Endothelial cell of umbilical vein (primary cell): ENCODE results near the gene SPOCD1. TPM values are rescaled to one million over a fixed set of nuclear protein-coding genes. Genes with fewer than 3 reads are reported as not detected.

Experiments used
- BruUV-seq: library from RNA; stranded (reverse); fragments of 400-500 nt; replicated peaks from 2 replicates; lab custom pipeline; 2021; lab: Mats Ljungman, UMichigan
- CTCF ChIA-PET: fragments of 300-600, 350-600 bp; sonication (Branson Sonifier 250); formaldehyde crosslinking; loops from one replicate; lab custom pipeline; 2021; ENCODE audit warnings: antibody characterized with exemption, inconsistent platforms; lab: Charles Lee
- POLR2A ChIA-PET: fragments of 300-600, 350-600 bp; sonication (Branson Sonifier 250); formaldehyde crosslinking; loops from one replicate; lab custom pipeline; 2021; ENCODE audit warnings: antibody characterized with exemption, inconsistent platforms; lab: Charles Lee
- DNase-seq: peaks from one replicate; pipeline ENCODE4 v3.0.0-alpha.2; 2011; ENCODE audit warnings: low read depth, low spot score
- FAIRE-seq: peaks from 2 replicates; lab custom pipeline; 2011; peaks lifted over from hg19 to GRCh38; lab: Jason Lieb, UNC
- H2AFZ ChIP-seq: 2 replicates; pipeline ENCODE4 v1.6.0; 2012; ENCODE audit warnings: low read depth, low read length, control low read depth, inconsistent platforms
- H3K27ac ChIP-seq: 2 replicates; pipeline ENCODE4 v1.5.1; 2011; ENCODE audit warnings: low read depth, mild to moderate bottlenecking, control low read depth, low read length, moderate library complexity; ENCODE audit not compliant: insufficient read depth
- H3K27me3 ChIP-seq, 2 experiments: 2 replicates each; pipeline versions ENCODE4 v1.6.0 to v1.6.1; 2011; ENCODE audit warnings: low read length in 2 of 2, mixed read lengths in 1 of 2; ENCODE audit not compliant: control insufficient read depth in 2 of 2, insufficient read depth in 2 of 2
- H3K36me3 ChIP-seq, 2 experiments: 2 replicates in 1 of 2; 3 replicates in 1 of 2; pipeline ENCODE4 v1.5.1; 2011; ENCODE audit warnings: low read length in 2 of 2, mild to moderate bottlenecking in 1 of 2, moderate library complexity in 1 of 2; ENCODE audit not compliant: control insufficient read depth in 2 of 2, insufficient read depth in 2 of 2; ENCODE audit errors: extremely low read depth in 1 of 2
- H3K4me1 ChIP-seq: 3 replicates; pipeline ENCODE4 v1.5.1; 2011; ENCODE audit warnings: mild to moderate bottlenecking, low read length; ENCODE audit not compliant: control insufficient read depth, insufficient read depth; ENCODE audit errors: extremely low read depth
- H3K4me2 ChIP-seq: 2 replicates; pipeline ENCODE4 v1.6.1; 2011; ENCODE audit warnings: low read length, control low read depth, mixed read lengths; ENCODE audit not compliant: insufficient read depth
- H3K4me3 ChIP-seq, 3 experiments: fragments of 200-600 bp in 1 of 3; sonication (generic), shearing (Covaris generic) in 1 of 3; replicated peaks in 1 of 3; 2 replicates each; pipeline ENCODE4 v1.5.1; 2011 to 2016; ENCODE audit warnings: control low read depth in 3 of 3, low read length in 3 of 3, mild to moderate bottlenecking in 2 of 3, inconsistent platforms in 1 of 3, low read depth in 1 of 3, moderate library complexity in 1 of 3; ENCODE audit not compliant: insufficient read depth in 1 of 3
- H3K79me2 ChIP-seq: 2 replicates; pipeline ENCODE4 v1.6.0; 2012; ENCODE audit warnings: low read length, inconsistent platforms; ENCODE audit not compliant: control insufficient read depth, insufficient read depth
- H3K9ac ChIP-seq: replicated peaks from 2 replicates; pipeline ENCODE3; 2011; ENCODE audit warnings: low read length, control low read depth; ENCODE audit not compliant: insufficient read depth; ENCODE audit errors: extremely low read depth
- H3K9me1 ChIP-seq: replicated peaks from 3 replicates; pipeline ENCODE4 v1.6.0; 2011; ENCODE audit warnings: mild to moderate bottlenecking, low read length; ENCODE audit not compliant: control insufficient read depth, insufficient read depth; ENCODE audit errors: extremely low read depth
- H3K9me3 ChIP-seq: replicated peaks from 2 replicates; pipeline ENCODE4 v1.5.1; 2012; ENCODE audit warnings: low read length, inconsistent platforms; ENCODE audit not compliant: control insufficient read depth, insufficient read depth
- H4K20me1 ChIP-seq: replicated peaks from 2 replicates; pipeline ENCODE3; 2011; ENCODE audit warnings: mild to moderate bottlenecking, low read length; ENCODE audit not compliant: control insufficient read depth, insufficient read depth; ENCODE audit errors: extremely low read depth
- EZH2 ChIP-seq: IDR thresholded peaks from 2 replicates; pipeline ENCODE4 v1.6.1; 2012; ENCODE audit warnings: borderline replicate concordance, low read depth, mild to moderate bottlenecking, moderate library complexity, low read length, inconsistent platforms; ENCODE audit not compliant: severe bottlenecking
- FOS ChIP-seq: IDR thresholded peaks from 2 replicates; pipeline ENCODE4 v1.6.1; 2011; ENCODE audit warnings: mild to moderate bottlenecking, low read length, moderate library complexity, borderline replicate concordance; ENCODE audit not compliant: insufficient read depth
- GATA2 ChIP-seq: IDR thresholded peaks from 2 replicates; pipeline ENCODE4 v1.7.0; 2011; ENCODE audit warnings: low read depth, mild to moderate bottlenecking, moderate library complexity, mixed read lengths, low read length; ENCODE audit not compliant: insufficient read length, insufficient read depth
- JUN ChIP-seq: IDR thresholded peaks from 2 replicates; pipeline ENCODE4 v1.6.1; 2011; ENCODE audit warnings: borderline replicate concordance, low read depth; ENCODE audit not compliant: insufficient read length, insufficient read depth
- MYC ChIP-seq: IDR thresholded peaks from one replicate; pipeline ENCODE4 v1.6.1; 2011; ENCODE audit warnings: mild to moderate bottlenecking, low read depth, low read length
- POLR2A ChIP-seq: IDR thresholded peaks from 2 replicates; pipeline ENCODE4 v1.6.1; 2012; ENCODE audit warnings: low read depth, mild to moderate bottlenecking, control low read depth, low read length
- POLR2AphosphoS5 ChIP-seq: IDR thresholded peaks from 2 replicates; pipeline ENCODE4 v1.6.1; 2012; ENCODE audit warnings: low read depth, mild to moderate bottlenecking, control low read depth, low read length, moderate library complexity; ENCODE audit not compliant: insufficient read depth
- dilution Hi-C: fragments of 300-500 bp; cut with MboI; formaldehyde crosslinking; loops from one replicate; pipeline ENCODE4 v1.15.0; 2019; ENCODE audit warnings: low sequenced_read_pairs; ENCODE audit not compliant: extremely low pct_ligation_motif_present
- intact Hi-C: fragments of 100-400 bp; cut with micrococcal nuclease; formaldehyde crosslinking; loops from one replicate; pipeline ENCODE4 v1.10.0; 2022
- polyA plus RNA-seq, 4 experiments: library from polyadenylated mRNA; depleted of rRNA in 3 of 4; stranded (reverse) in 3 of 4; unstranded in 1 of 4; fragments of >200 nt; gene quantifications; 2 replicates each; pipeline versions ENCODE4 v1.2.1 to v1.2.3, GENCODE V29; 2011 to 2012; ENCODE audit warnings: missing spikeins in 1 of 4
- total RNA-seq: library from RNA; stranded (reverse); gene quantifications from 2 replicates; pipeline ENCODE4 v1.2.3, GENCODE V29; 2021
- TF ChIP-seq, protein P1 (sequence below): IDR thresholded peaks from 2 replicates; pipeline ENCODE4 v1.6.1; 2011; ENCODE audit not compliant: insufficient read depth, insufficient read length
- TF ChIP-seq, protein P2 (sequence below), 2 donors: IDR thresholded peaks; 1 replicate in 1 of 2; 2 replicates in 1 of 2; pipeline ENCODE4 v1.5.1; 2011; ENCODE audit warnings: low read length in 2 of 2, mild to moderate bottlenecking in 2 of 2, moderate library complexity in 2 of 2, control low read depth in 1 of 2, inconsistent platforms in 1 of 2, low read depth in 1 of 2; ENCODE audit not compliant: insufficient read depth in 1 of 2; ENCODE audit errors: extremely low read depth in 1 of 2

SPOCD1 gene
- total and polyA plus RNA-seq, 2 donors (not counting 3 experiments of a cell fraction or from before 2014, with no cell fraction given): 0.27 to 33.0 TPM

DNA sequence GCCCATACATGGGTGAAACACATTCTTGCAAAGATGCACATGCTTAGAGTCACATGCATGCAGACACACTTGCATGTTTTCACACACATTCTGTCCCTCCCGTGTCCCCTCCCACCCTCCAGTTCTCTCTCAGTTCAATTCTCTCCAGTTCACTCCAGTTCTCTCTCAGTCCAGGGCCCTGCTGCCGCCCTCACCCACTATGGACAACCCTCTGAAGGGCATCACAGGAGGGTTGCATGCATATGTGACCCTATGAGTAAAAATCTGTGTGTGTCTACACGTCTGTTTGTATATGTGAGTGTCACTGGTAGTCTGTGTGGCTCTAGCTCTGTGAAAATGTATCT is 29.9 kb downstream of the SPOCD1 start:
- H3K9me1 ChIP-seq: no peaks in the 10 kb centered on the region
- FAIRE-seq (no peak), DNase-seq (no peak)
- H3K36me3 ChIP-seq: no peaks in the 10 kb centered on the region
- no peak overlapping the region for H3K27ac ChIP-seq
- no peak for TF ChIP-seq POLR2A
- TF ChIP-seq MYC: no peak
- TF ChIP-seq EZH2: no peak
- TF ChIP-seq GATA2: no peak
- no peak for TF ChIP-seq POLR2AphosphoS5
- no peak for TF ChIP-seq FOS
- TF ChIP-seq, protein P1, sequence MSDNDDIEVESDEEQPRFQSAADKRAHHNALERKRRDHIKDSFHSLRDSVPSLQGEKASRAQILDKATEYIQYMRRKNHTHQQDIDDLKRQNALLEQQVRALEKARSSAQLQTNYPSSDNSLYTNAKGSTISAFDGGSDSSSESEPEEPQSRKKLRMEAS: no peak
- no peak for TF ChIP-seq JUN
- TF ChIP-seq, protein P2, sequence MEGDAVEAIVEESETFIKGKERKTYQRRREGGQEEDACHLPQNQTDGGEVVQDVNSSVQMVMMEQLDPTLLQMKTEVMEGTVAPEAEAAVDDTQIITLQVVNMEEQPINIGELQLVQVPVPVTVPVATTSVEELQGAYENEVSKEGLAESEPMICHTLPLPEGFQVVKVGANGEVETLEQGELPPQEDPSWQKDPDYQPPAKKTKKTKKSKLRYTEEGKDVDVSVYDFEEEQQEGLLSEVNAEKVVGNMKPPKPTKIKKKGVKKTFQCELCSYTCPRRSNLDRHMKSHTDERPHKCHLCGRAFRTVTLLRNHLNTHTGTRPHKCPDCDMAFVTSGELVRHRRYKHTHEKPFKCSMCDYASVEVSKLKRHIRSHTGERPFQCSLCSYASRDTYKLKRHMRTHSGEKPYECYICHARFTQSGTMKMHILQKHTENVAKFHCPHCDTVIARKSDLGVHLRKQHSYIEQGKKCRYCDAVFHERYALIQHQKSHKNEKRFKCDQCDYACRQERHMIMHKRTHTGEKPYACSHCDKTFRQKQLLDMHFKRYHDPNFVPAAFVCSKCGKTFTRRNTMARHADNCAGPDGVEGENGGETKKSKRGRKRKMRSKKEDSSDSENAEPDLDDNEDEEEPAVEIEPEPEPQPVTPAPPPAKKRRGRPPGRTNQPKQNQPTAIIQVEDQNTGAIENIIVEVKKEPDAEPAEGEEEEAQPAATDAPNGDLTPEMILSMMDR (IDR thresholded peaks at IDR 0.05; ENCODE audit: extremely low read depth in 1 of 2, insufficient read depth in 1 of 2, low read depth in 1 of 2, low read length in 2 of 2): no peak
- intact Hi-C loops: loop anchor here (10.0 kb wide), 1 partner anchor 391 kb away; no protein-coding TSS in a partner anchor
- H3K27me3 ChIP-seq: no peaks in the 10 kb centered on the region
- POLR2A ChIA-PET: no interaction called here
- H2AFZ ChIP-seq: no peak overlapping the region
- CTCF ChIA-PET: interaction anchor here (1.5 kb wide), 1 partner anchor 20 kb away, joined by 3 read pairs; no protein-coding TSS in a partner anchor
- dilution Hi-C loops: no loop called here
- no TSS peak for BruUV-seq
- no peaks in the 10 kb centered on the region for H3K9me3 ChIP-seq
- peaks cover 4% of the 10 kb centered on the region for H3K4me1 ChIP-seq
- no peak overlapping the region for H3K4me2 ChIP-seq
- no peaks in the 10 kb centered on the region for H4K20me1 ChIP-seq
- H3K4me3 ChIP-seq: no peak overlapping the region
- H3K79me2 ChIP-seq: no peaks in the 10 kb centered on the region
- no peak overlapping the region for H3K9ac ChIP-seq
